H1 (cell line): ENCODE data around the gene SPSB2. TPM values are rescaled to one million over a fixed set of nuclear protein-coding genes. Genes with fewer than 3 reads are reported as not detected.

ENCODE experiments used
- CBX5 ChIP-seq: fragments of 300-800, 300-1000 bp; sonication (generic); IDR thresholded peaks from 2 replicates; pipeline ENCODE4 v1.7.1; 2016; ENCODE audit warnings: antibody characterized with exemption, low read length, low read depth
- CTBP2 ChIP-seq: IDR thresholded peaks from 2 replicates; pipeline ENCODE4 v1.7.0; 2011; ENCODE audit warnings: borderline replicate concordance, mild to moderate bottlenecking, moderate library complexity, mixed read lengths, low read length; ENCODE audit not compliant: insufficient read depth, insufficient read length
- CTCF ChIP-seq, 3 experiments: IDR thresholded peaks; 1 replicate in 2 of 3; 2 replicates in 1 of 3; pipeline versions ENCODE4 v1.5.1 to v1.6.1; 2011; ENCODE audit warnings: low read length in 3 of 3, mild to moderate bottlenecking in 3 of 3, inconsistent platforms in 2 of 3, low read depth in 1 of 3, moderate library complexity in 1 of 3; ENCODE audit not compliant: insufficient read depth in 1 of 3; ENCODE audit errors: control extremely low read depth in 1 of 3
- EGR1 ChIP-seq: IDR thresholded peaks from 2 replicates; pipeline ENCODE4 v1.6.1; 2011; ENCODE audit warnings: low read depth, low read length, borderline replicate concordance
- EZH2 ChIP-seq: fragments of 200-600 bp; sonication (generic); IDR thresholded peaks from 2 replicates; pipeline ENCODE4 v1.7.1; 2012; ENCODE audit warnings: low read depth, mild to moderate bottlenecking, moderate library complexity, low read length, inconsistent platforms; ENCODE audit not compliant: severe bottlenecking
- GABPA ChIP-seq: IDR thresholded peaks from 2 replicates; pipeline ENCODE4 v1.6.1; 2011; ENCODE audit warnings: mild to moderate bottlenecking, low read length, moderate library complexity, borderline replicate concordance; ENCODE audit not compliant: insufficient read depth
- HDAC2 ChIP-seq, 2 experiments: fragments of 300-600 bp in 1 of 2; sonication (generic) in 1 of 2; IDR thresholded peaks; 2 replicates each; pipeline ENCODE4 v1.6.1; 2011 to 2012; ENCODE audit warnings: low read depth in 2 of 2, low read length in 2 of 2, mild to moderate bottlenecking in 2 of 2, moderate library complexity in 2 of 2, borderline replicate concordance in 1 of 2, inconsistent platforms in 1 of 2
- RAD21 ChIP-seq, 2 experiments: IDR thresholded peaks in 1 of 2; conservative IDR thresholded peaks in 1 of 2; 2 replicates each; pipeline ENCODE4 v1.6.1; 2011; ENCODE audit warnings: low read depth in 2 of 2, low read length in 2 of 2, improper control_type of control experiment in 1 of 2, inconsistent platforms in 1 of 2, mild to moderate bottlenecking in 1 of 2, moderate library complexity in 1 of 2
- SP4 ChIP-seq: IDR thresholded peaks from 2 replicates; pipeline ENCODE4 v1.6.1; 2012; ENCODE audit warnings: low read length, inconsistent platforms
- TAF1 ChIP-seq: IDR thresholded peaks from 2 replicates; pipeline ENCODE4 v1.6.1; 2011; ENCODE audit warnings: mild to moderate bottlenecking, low read depth, low read length
- TAF7 ChIP-seq: optimal IDR thresholded peaks from 2 replicates; pipeline ENCODE3; 2011; ENCODE audit warnings: low read depth, mild to moderate bottlenecking, inconsistent platforms, low read length, moderate library complexity, borderline replicate concordance
- TCF12 ChIP-seq: IDR thresholded peaks from 2 replicates; pipeline ENCODE4 v1.6.1; 2011; ENCODE audit warnings: low read depth, mild to moderate bottlenecking, low read length
- TEAD4 ChIP-seq: IDR thresholded peaks from 2 replicates; pipeline ENCODE4 v1.6.1; 2012; ENCODE audit warnings: low read depth, low read length, inconsistent platforms, mixed read lengths
- polyA plus RNA-seq, 7 experiments: library from polyadenylated mRNA; depleted of rRNA in 3 of 7; stranded (reverse) in 5 of 7; unstranded in 2 of 7; fragments of >200 nt in 5 of 7; fragments of 200-250 nt in 2 of 7; gene quantifications; 1 replicate in 5 of 7; 2 replicates in 1 of 7; 4 replicates in 1 of 7; pipeline versions ENCODE4 v1.2.1 to v1.2.3, GENCODE V29; 2011 to 2013; ENCODE audit warnings: missing spikeins in 2 of 7, mixed read lengths in 2 of 7
- total RNA-seq: library from RNA; stranded (reverse); fragmentation: NEBNext Ultra II Directional; extraction: Animal tissue kit (Norgen Biotek cat#: 25700); gene quantifications from 2 replicates; pipeline ENCODE4 v1.2.1, GENCODE V29; 2021
- TF ChIP-seq, protein P1 (sequence below): IDR thresholded peaks from 2 replicates; pipeline ENCODE4 v1.6.1; 2012; ENCODE audit warnings: low read length, inconsistent platforms
- TF ChIP-seq, protein P2 (sequence below): IDR thresholded peaks from 2 replicates; pipeline ENCODE4 v1.6.1; 2012; ENCODE audit warnings: inconsistent platforms

The SPSB2 gene
- total and polyA plus RNA-seq, 2 of the 8 experiments (the other 6 are each of a cell fraction or from before 2014, with no cell fraction given): 13.0 to 23.2 TPM

DNA sequence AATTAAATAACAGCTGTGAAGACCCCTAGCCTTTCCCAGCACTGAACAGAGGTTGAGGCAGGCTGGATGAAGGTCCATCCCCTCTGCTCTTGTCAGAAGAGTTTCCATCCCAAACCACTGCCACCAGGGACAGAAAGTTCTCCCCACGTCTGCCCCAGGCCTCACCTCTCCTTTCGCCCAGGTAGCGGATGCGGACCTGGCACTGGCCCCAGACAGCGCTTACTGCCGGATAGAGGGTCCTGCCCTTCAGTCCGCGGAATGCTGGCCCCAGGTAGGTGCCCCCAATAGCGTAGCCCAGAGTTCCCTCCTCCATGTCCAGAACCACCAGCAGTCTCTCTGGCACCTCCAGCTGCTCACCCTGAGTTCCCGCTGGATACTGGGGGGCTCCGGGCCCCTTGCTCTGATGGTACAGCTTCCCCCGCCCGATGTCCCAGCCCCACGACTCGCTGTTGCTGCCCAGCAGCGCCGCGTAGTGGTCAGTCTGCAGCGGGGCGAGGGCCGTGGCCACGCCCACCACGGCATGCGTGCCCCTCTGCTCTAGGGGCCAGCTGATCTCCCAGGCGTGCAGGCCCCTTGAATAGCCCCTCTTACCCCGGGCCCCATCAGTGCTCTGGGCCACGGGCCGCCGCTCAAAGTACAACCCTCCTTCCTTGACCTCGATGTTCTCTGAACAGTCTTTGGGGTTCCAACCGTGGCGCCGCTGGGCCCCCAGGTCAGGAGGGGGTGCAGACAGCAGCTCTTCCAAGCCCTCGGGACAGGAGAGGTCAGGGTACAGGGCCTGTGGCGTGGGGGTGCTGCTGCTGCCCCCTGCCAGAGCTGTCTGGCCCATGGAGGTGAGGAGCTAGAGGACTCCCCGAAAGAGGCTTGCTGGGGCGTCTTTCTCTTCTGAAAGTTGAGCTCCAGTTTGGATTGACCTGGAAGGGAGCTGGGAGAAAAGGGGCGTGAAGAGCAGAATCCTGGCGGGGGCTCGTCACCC is 742 bp downstream of the SPSB2 start (continued):
- TF ChIP-seq, protein P1, sequence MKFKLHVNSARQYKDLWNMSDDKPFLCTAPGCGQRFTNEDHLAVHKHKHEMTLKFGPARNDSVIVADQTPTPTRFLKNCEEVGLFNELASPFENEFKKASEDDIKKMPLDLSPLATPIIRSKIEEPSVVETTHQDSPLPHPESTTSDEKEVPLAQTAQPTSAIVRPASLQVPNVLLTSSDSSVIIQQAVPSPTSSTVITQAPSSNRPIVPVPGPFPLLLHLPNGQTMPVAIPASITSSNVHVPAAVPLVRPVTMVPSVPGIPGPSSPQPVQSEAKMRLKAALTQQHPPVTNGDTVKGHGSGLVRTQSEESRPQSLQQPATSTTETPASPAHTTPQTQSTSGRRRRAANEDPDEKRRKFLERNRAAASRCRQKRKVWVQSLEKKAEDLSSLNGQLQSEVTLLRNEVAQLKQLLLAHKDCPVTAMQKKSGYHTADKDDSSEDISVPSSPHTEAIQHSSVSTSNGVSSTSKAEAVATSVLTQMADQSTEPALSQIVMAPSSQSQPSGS: no peak; the same call in 1 of the 2 replicates
- TF ChIP-seq TCF12: no peak
- peak; percentile 42; the same call in 1 of the 2 replicates for TF ChIP-seq TEAD4
- peak; percentile 50 to 69 for TF ChIP-seq RAD21 (IDR thresholded peaks at IDR 0.05 in 1 of 2, conservative IDR thresholded peaks at IDR 0.05 in 1 of 2; ENCODE audit: low read depth in 2 of 2, low read length in 2 of 2)
- peak; percentile 46; the same call in 1 of the 2 replicates for TF ChIP-seq TAF1
- TF ChIP-seq CBX5: no peak
- TF ChIP-seq EGR1: no peak
- no peak for TF ChIP-seq EZH2
- peak in 2 of 3 experiments; percentile 93 to 98; a peak in 3 of 4 replicates for TF ChIP-seq CTCF (IDR thresholded peaks at IDR 0.05; ENCODE audit: control extremely low read depth in 1 of 3, insufficient read depth in 1 of 3, low read depth in 1 of 3, low read length in 3 of 3)
- peak; percentile 63 to 75; a peak in 2 of 4 replicates for TF ChIP-seq HDAC2 (IDR thresholded peaks at IDR 0.05; ENCODE audit: borderline replicate concordance in 1 of 2, low read depth in 2 of 2, low read length in 2 of 2)
- TF ChIP-seq SP4: peak; percentile 90; the same call in 1 of the 2 replicates
- TF ChIP-seq, protein P2, sequence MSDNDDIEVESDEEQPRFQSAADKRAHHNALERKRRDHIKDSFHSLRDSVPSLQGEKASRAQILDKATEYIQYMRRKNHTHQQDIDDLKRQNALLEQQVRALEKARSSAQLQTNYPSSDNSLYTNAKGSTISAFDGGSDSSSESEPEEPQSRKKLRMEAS: peak; percentile 90
- TF ChIP-seq GABPA: peak; percentile 64; the same call in 1 of the 2 replicates
- TF ChIP-seq CTBP2: peak; percentile 69
- peak; percentile 31 for TF ChIP-seq TAF7
- TF ChIP-seq, all 59 proteins: peak for 15
